Effector memory CD8-positive, alpha-beta T cell (primary cell): ENCODE measurements around the gene QRFP.

Source experiments
- ATAC-seq: fragments of 150-1000 bp; cut with Tn5 transposase; replicated peaks from 2 replicates; pipeline ENCODE4 v1.10.0; 2021; ENCODE audit warnings: mild to moderate bottlenecking, moderate library complexity
- DNase-seq, 3 experiments: peaks; one replicate each; pipeline ENCODE4 v3.0.0; 2021
- H3K27ac Mint-ChIP-seq, 2 donors: one replicate each; pipeline ENCODE4 v1.8.0; 2022; ENCODE audit warnings: mild to moderate bottlenecking in 2 of 2, mixed read lengths in 2 of 2, moderate library complexity in 2 of 2
- H3K27me3 Mint-ChIP-seq, 2 donors: one replicate each; pipeline ENCODE4 v1.8.0; 2022; ENCODE audit warnings: mixed read lengths in 2 of 2
- H3K36me3 Mint-ChIP-seq: one replicate; pipeline ENCODE4 v1.8.0; 2022; ENCODE audit warnings: mild to moderate bottlenecking, moderate library complexity, mixed read lengths; ENCODE audit not compliant: insufficient read depth
- H3K4me1 Mint-ChIP-seq, 2 donors: one replicate each; pipeline ENCODE4 v1.8.0; 2022; ENCODE audit warnings: low read depth in 2 of 2, mixed read lengths in 2 of 2
- H3K4me3 Mint-ChIP-seq, 2 donors: one replicate each; pipeline ENCODE4 v1.8.0; 2022; ENCODE audit warnings: mild to moderate bottlenecking in 2 of 2, mixed read lengths in 2 of 2, moderate library complexity in 2 of 2
- H3K9me3 Mint-ChIP-seq, 2 donors: one replicate each; pipeline ENCODE4 v1.8.0; 2022; ENCODE audit warnings: mixed read lengths in 2 of 2

Gene QRFP

DNA sequence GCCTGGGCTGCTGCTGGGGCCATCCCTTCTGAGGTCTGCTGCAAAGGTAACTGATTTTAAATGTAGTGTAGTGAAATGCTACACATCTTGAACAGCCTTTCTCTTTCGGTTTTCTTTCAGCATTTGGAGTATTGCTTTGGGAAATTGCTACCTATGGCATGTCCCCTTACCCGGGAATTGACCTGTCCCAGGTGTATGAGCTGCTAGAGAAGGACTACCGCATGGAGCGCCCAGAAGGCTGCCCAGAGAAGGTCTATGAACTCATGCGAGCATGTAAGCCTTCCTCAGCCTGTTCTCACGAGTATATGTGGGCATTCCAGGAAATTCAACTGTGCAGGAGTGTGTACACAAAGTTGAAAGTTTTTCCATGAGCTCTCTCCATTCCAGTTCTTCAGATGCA is 18.3 kb downstream of the QRFP start:
- H3K4me1 Mint-ChIP-seq: no peaks in the 10 kb centered on the region
- no peak for ATAC-seq
- peaks cover 55% of the 10 kb centered on the region for H3K36me3 Mint-ChIP-seq
- H3K9me3 Mint-ChIP-seq: no peaks in the 10 kb centered on the region
- no peaks in the 10 kb centered on the region for H3K27me3 Mint-ChIP-seq
- H3K4me3 Mint-ChIP-seq: no peak overlapping the region
- no peak overlapping the region for H3K27ac Mint-ChIP-seq
- no peak for DNase-seq

DNA sequence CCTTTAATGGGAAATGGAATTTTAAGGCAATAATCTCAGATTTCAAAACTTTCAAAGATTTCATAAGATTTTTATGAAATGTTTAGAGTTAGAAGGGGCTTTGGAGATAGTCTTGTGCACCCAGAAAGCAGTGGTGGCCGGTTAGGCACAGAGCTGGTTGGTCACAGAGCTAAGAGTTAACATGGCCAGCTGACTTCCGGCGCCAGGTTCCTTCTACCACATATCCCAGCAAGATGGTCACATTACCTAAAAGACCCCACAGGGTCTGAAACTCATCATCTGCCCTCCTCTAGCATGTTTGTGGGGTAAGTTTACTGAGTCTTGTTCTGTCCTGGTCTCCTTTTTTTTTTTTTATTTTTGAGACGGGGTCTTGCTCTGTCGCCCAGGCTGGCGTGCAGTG is 19.3 kb downstream of the QRFP start:
- H3K36me3 Mint-ChIP-seq: peaks cover 57% of the 10 kb centered on the region
- no peaks in the 10 kb centered on the region for H3K9me3 Mint-ChIP-seq
- no peaks in the 10 kb centered on the region for H3K4me1 Mint-ChIP-seq
- ATAC-seq (no peak), DNase-seq (no peak)
- H3K4me3 Mint-ChIP-seq: no peak overlapping the region
- no peak overlapping the region for H3K27ac Mint-ChIP-seq
- no peaks in the 10 kb centered on the region for H3K27me3 Mint-ChIP-seq

DNA sequence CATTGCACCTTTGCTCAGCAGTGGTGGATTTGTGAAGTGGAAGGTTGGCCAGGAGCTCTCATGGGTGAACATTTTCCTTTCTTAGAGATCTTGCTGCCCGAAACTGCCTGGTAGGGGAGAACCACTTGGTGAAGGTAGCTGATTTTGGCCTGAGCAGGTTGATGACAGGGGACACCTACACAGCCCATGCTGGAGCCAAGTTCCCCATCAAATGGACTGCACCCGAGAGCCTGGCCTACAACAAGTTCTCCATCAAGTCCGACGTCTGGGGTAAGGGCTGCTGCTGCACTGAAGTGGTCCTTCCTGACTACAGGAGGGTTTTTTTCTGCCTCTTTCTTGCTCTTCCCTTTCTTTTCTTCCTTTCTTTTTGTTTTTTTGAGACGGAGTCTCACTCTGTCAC is 21.8 kb downstream of the QRFP start:
- no peak overlapping the region for H3K4me3 Mint-ChIP-seq
- no peaks in the 10 kb centered on the region for H3K4me1 Mint-ChIP-seq
- no peaks in the 10 kb centered on the region for H3K9me3 Mint-ChIP-seq
- no peak for ATAC-seq
- H3K27me3 Mint-ChIP-seq: no peaks in the 10 kb centered on the region
- H3K27ac Mint-ChIP-seq: peak overlapping the region in 1 of 2 donors; percentile 24
- no peak for DNase-seq
- H3K36me3 Mint-ChIP-seq: peaks cover 56% of the 10 kb centered on the region

DNA sequence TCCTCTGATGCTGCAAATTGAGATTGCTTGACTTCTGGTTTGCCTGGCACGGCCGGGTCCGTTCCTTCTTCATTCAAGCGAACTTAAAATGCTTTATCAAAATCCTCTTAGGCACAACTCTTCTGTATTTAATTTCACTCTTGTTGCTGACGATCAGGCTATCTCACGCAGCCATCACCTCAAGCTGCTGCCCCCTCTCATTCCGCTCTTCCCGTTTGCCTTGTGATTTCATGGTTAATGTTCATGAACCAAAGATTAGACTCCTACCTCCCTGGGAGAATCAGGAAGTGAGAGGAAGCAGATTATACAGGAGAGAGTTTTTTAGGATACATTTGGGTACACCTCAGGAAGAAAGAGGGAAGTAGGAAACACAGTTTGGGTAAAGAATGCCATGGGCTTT is 22.6 kb downstream of the QRFP start:
- DNase-seq (no peak), ATAC-seq (no peak)
- no peaks in the 10 kb centered on the region for H3K9me3 Mint-ChIP-seq
- no peak overlapping the region for H3K27ac Mint-ChIP-seq
- H3K4me1 Mint-ChIP-seq: no peaks in the 10 kb centered on the region
- peaks cover 54% of the 10 kb centered on the region for H3K36me3 Mint-ChIP-seq
- H3K27me3 Mint-ChIP-seq: no peaks in the 10 kb centered on the region
- H3K4me3 Mint-ChIP-seq: no peak overlapping the region

DNA sequence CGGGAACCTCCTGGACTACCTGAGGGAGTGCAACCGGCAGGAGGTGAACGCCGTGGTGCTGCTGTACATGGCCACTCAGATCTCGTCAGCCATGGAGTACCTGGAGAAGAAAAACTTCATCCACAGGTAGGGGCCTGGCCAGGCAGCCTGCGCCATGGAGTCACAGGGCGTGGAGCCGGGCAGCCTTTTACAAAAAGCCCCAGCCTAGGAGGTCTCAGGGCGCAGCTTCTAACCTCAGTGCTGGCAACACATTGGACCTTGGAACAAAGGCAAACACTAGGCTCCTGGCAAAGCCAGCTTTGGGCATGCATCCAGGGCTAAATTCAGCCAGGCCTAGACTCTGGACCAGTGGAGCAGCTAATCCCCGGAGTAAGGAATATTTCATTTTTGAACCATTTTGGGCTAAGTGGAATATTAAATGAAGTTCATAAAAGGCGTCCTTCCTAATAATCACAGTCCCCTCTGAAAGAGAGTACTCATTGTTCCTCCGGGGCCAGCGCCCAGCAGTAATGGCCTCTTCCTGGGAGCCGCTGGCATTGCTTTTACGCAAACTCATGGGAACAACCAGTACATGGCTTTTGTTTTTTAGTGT is 23.6 kb downstream of the QRFP start:
- no peaks in the 10 kb centered on the region for H3K9me3 Mint-ChIP-seq
- peaks cover 44% of the 10 kb centered on the region for H3K36me3 Mint-ChIP-seq
- H3K27me3 Mint-ChIP-seq: no peaks in the 10 kb centered on the region
- no peak overlapping the region for H3K4me3 Mint-ChIP-seq
- peak overlapping the region in 1 of 2 donors; percentile 38 for H3K27ac Mint-ChIP-seq
- no peak for ATAC-seq
- no peak for DNase-seq
- no peaks in the 10 kb centered on the region for H3K4me1 Mint-ChIP-seq

DNA sequence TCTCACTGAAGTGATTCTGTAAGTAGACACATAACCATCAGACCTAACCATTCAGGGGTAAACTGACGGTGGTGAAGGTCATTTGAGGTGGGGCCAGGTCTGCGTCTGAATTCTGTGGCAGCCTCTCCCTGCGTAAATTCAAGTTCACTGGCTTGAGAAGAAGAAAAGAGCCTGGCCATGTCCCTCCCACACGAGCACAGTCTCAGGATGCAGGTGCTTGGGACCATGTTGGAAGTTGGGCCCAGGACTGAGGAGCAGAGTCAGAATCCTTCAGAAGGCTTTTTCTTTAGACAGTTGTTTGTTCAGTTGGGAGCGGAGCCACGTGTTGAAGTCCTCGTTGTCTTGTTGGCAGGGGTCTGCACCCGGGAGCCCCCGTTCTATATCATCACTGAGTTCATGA is 24.1 kb downstream of the QRFP start:
- H3K4me1 Mint-ChIP-seq: no peaks in the 10 kb centered on the region
- no peak for ATAC-seq
- H3K9me3 Mint-ChIP-seq: no peaks in the 10 kb centered on the region
- peak overlapping the region in 1 of 2 donors; percentile 38 for H3K27ac Mint-ChIP-seq
- no peak overlapping the region for H3K4me3 Mint-ChIP-seq
- peaks cover 41% of the 10 kb centered on the region for H3K36me3 Mint-ChIP-seq
- H3K27me3 Mint-ChIP-seq: no peaks in the 10 kb centered on the region
- DNase-seq: no peak

DNA sequence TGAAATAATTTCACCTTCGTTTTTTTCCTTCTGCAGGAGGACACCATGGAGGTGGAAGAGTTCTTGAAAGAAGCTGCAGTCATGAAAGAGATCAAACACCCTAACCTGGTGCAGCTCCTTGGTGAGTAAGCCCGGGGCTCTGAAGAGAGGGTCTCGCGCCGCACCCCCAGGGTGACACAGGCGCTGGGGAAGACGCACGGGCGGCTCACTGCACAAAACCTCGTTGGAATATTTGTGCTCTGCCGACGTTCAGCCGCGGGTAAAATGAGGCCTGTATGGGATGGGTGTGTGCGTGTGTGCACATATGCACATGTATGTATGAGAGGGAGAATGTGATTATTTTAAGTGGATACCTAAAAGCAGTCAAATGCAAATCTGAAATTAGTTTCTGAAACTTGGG is 24.5 kb downstream of the QRFP start:
- DNase-seq: no peak
- no peaks in the 10 kb centered on the region for H3K9me3 Mint-ChIP-seq
- peaks cover 41% of the 10 kb centered on the region for H3K36me3 Mint-ChIP-seq
- H3K4me1 Mint-ChIP-seq: no peaks in the 10 kb centered on the region
- no peak overlapping the region for H3K27ac Mint-ChIP-seq
- no peak overlapping the region for H3K4me3 Mint-ChIP-seq
- no peaks in the 10 kb centered on the region for H3K27me3 Mint-ChIP-seq
- ATAC-seq: no peak

DNA sequence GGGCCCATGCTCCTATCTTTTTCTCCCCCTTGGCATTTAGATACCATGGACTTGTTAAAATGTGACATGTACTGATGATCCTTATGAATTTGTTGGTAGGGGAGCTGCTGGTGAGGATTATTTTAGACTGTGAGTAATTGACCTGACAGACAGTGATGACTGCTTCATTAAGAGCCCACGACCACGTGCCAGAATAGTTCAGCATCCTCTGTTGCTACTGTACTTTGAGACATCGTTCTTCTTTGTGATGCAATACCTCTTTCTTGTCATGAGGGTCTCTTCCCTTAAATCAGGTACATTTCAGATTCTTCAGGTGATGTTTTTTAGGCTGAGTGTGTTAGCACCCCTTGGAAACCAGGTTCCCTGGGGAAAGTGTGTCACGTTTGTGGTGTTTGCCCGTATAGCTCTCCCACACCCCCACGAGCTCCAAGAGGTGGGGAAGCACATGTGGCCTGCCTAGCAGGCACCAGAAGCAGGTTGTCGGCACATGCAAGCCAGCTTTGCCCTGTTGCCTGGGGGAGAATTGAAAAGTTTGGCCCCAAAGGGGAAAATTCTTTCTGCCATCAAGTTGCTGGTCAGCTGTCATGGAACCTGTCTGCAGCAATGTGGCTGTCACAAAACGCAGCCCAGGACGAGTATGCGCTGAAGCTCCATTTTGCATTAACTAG is 25.1 kb downstream of the QRFP start:
- ATAC-seq (no peak), DNase-seq (no peak)
- no peaks in the 10 kb centered on the region for H3K4me1 Mint-ChIP-seq
- peak overlapping the region in 1 of 2 donors; percentile 38 for H3K27ac Mint-ChIP-seq
- no peak overlapping the region for H3K4me3 Mint-ChIP-seq
- peaks cover 41% of the 10 kb centered on the region for H3K36me3 Mint-ChIP-seq
- H3K9me3 Mint-ChIP-seq: no peaks in the 10 kb centered on the region
- H3K27me3 Mint-ChIP-seq: no peaks in the 10 kb centered on the region

DNA sequence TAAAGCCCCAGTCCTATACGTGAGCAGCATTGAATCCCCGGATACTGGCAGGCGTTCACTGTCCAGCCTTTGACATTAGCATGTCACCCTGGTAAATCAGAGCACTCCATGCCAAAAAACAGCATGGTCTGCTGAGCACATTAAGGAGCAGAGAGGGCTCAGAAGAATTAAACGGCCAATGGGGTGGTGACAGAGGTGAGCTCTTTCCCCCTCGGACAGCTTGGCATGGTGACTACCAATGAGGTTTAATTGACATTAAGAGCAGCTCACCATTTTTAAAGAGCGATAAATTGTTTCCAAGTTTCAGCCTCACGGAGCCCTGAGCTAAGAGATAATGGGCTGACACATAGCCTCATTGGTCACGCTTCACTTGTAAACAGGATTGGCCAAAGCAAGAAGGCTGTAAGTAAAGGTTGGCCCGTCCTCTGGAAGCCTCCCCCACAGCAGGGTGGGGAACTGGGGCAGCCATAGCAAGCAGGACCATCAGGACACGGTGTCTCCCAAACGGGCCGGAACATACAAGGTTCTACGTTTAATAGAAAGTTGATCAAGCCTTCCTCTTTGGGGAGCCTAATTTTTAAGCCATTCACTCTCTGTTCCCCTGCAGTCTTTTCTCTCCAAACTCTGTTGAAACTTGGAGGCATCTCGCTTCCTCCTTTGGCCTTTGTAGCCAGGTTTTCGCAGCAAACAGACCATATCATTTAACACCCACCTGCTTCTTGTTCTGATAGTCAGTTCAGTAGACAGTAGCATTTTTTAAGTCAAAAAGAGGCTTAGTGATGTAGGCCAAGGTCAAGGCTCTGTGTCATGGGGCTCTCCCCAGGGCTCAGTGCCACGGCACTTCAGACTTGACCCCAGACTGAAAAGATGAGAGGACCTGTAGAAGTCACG is 25.9 kb downstream of the QRFP start:
- DNase-seq: no peak
- no peaks in the 10 kb centered on the region for H3K27me3 Mint-ChIP-seq
- H3K4me1 Mint-ChIP-seq: peaks cover 1 to 4% of the 10 kb centered on the region in 2 donors
- H3K27ac Mint-ChIP-seq: peak overlapping the region in 1 of 2 donors; percentile 38
- H3K9me3 Mint-ChIP-seq: no peaks in the 10 kb centered on the region
- no peak overlapping the region for H3K4me3 Mint-ChIP-seq
- peaks cover 36% of the 10 kb centered on the region for H3K36me3 Mint-ChIP-seq
- no peak for ATAC-seq

DNA sequence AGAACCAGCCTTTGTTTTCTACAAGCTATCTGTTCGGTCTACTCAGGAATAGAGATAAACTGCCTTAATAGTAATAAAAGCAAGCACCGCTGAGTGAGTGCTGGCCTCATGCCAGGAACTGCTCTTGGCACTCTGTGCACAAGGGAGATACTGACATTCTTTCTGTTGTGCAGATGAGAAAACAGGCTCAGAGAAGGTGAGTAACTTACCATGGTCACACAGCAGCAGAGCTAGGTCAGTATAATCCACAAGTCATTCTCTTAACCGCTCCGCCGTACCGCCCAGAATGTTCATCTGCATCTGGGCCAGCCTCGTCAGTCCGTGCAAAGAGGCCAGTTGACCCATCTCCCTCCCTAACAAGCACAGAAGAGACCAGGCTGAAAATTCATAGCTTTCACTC is 27.4 kb downstream of the QRFP start:
- Mint-ChIP-seq H3K4me1 (peaks cover 1 to 4% of the 10 kb centered on the region in 2 donors), H3K36me3 (peaks cover 23% of the 10 kb centered on the region), H3K9me3 (no peaks in the 10 kb centered on the region), H3K27me3 (no peaks in the 10 kb centered on the region), H3K27ac (no peak overlapping the region), H3K4me3 (no peak overlapping the region)
- ATAC-seq: no peak
- DNase-seq: no peak

DNA sequence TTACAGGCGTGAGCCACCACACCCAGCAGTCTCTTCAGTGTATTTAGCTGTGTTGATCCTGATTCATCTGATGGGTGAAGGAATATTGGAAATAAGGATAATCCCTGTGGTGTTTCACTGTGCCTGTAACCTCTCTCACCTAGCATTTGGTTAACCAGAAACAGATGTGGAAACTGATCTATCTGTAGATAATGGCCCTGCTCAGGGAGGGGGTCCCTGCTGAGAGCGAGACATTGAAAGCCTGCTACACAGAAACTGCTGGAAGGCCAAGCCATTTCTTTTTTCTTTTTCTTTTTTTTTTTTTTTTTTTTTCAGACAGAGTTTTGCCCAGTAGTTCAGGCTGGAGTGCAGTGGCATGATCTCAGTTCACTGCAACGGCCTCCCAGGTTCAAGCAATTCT is 28.4 kb downstream of the QRFP start:
- Mint-ChIP-seq H3K4me3 (no peak overlapping the region), H3K27me3 (no peaks in the 10 kb centered on the region), H3K27ac (no peak overlapping the region), H3K4me1 (peaks cover 3 to 4% of the 10 kb centered on the region in 2 donors), H3K9me3 (no peaks in the 10 kb centered on the region), H3K36me3 (peaks cover 17% of the 10 kb centered on the region)
- ATAC-seq (no peak), DNase-seq (no peak)

DNA sequence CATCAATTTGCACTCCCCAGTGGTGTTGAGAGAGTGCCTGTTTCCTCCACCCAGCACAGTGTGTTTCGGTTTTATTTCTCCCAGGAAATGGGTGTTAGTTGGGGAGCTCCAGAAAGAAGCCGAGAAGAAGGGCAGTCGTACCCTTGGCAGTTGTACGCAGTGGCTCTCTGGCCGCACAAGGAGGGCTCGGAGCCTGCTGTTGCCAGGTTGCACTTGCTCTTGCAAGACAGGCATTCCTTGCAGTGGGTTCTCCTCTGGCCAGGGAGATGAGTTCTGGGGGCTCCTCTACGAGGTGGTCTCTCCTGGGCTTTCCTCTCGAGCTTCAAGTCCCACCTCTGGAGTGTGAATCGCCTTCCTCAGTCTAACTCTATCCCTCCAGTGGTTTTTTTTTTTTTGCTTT is 29.1 kb downstream of the QRFP start:
- no peaks in the 10 kb centered on the region for H3K9me3 Mint-ChIP-seq
- H3K27ac Mint-ChIP-seq: no peak overlapping the region
- peaks cover 4 to 5% of the 10 kb centered on the region in 2 donors for H3K4me1 Mint-ChIP-seq
- H3K27me3 Mint-ChIP-seq: no peaks in the 10 kb centered on the region
- peaks cover 15% of the 10 kb centered on the region for H3K36me3 Mint-ChIP-seq
- ATAC-seq (no peak), DNase-seq (no peak)
- no peak overlapping the region for H3K4me3 Mint-ChIP-seq

DNA sequence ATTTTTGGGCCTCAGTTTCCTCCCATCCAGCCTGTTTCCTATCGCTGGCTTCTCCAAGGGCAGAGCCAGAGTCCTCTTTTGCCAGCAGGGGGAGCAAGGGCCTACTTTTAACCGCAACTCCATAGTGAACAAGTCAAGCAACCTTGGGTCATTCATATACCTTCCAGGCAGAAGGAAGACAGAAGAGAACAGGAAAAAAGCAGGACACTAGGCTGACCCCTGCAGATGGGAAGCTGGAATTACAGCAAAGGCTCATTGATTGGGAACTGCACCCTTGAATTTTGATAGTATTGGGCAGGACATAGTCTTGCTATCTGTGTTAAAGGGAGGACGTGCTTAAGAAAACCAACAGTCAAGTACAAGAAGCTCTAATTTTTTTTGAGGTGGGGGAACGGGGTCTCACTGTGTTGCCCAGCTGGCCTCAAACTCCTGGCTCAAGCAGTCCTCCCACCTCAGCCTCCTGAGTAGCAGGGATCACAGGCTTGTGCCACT is 30.1 kb downstream of the QRFP start:
- ATAC-seq (peak; percentile 55), DNase-seq (peak; percentile 19 to 37 (median 37))
- H3K27me3 Mint-ChIP-seq: no peaks in the 10 kb centered on the region
- H3K9me3 Mint-ChIP-seq: no peaks in the 10 kb centered on the region
- no peak overlapping the region for H3K27ac Mint-ChIP-seq
- H3K4me1 Mint-ChIP-seq: peaks cover 5 to 8% of the 10 kb centered on the region in 2 donors
- peaks cover 11% of the 10 kb centered on the region for H3K36me3 Mint-ChIP-seq
- H3K4me3 Mint-ChIP-seq: no peak overlapping the region
